H1 (cell line): ENCODE data around the gene AP4B1. TPM values are rescaled to one million over a fixed set of nuclear protein-coding genes. Genes with fewer than 3 reads are reported as not detected.
A peak's percentile ranks its signal among the peaks of the same experiment; 100 is the strongest.

Experiments used
- CTCF ChIA-PET: fragments of 300-600 bp; sonication (Branson Sonifier 250); formaldehyde crosslinking; loops from one replicate; lab custom pipeline; 2021; ENCODE audit not compliant: partially characterized antibody; lab: Charles Lee
- POLR2A ChIA-PET: fragments of 300-600 bp; sonication (Branson Sonifier 250); formaldehyde crosslinking; loops from one replicate; lab custom pipeline; 2021; ENCODE audit warnings: inconsistent platforms; ENCODE audit not compliant: partially characterized antibody; lab: Charles Lee
- DNase-seq, 2 experiments: peaks; one replicate each; pipeline versions ENCODE4 v3.0.0 to v3.0.0-alpha.2; 2010 to 2022; ENCODE audit warnings: low spot score in 2 of 2, low read depth in 1 of 2, mixed read lengths in 1 of 2
- FAIRE-seq: peaks from 2 replicates; lab custom pipeline; 2011; peaks lifted over from hg19 to GRCh38; lab: Jason Lieb, UNC
- H2AFZ ChIP-seq: 2 replicates; pipeline ENCODE4 v1.8.1; 2012; ENCODE audit warnings: low read length, inconsistent platforms
- H2AK5ac ChIP-seq: 2 replicates; pipeline ENCODE4 v1.6.1; 2013; ENCODE audit warnings: low read depth, low read length
- H2BK120ac ChIP-seq: replicated peaks from 2 replicates; pipeline ENCODE3; 2013; ENCODE audit warnings: low read depth, low read length, inconsistent platforms
- H2BK12ac ChIP-seq: 2 replicates; pipeline ENCODE4 v1.6.1; 2013; ENCODE audit warnings: low read depth, low read length
- H2BK15ac ChIP-seq: 2 replicates; pipeline ENCODE4 v1.6.1; 2013; ENCODE audit warnings: low read length
- H2BK20ac ChIP-seq: 2 replicates; pipeline ENCODE4 v1.6.1; 2013; ENCODE audit warnings: low read length
- H2BK5ac ChIP-seq: 2 replicates; pipeline ENCODE4 v1.6.1; 2013; ENCODE audit warnings: low read depth, low read length
- H3K14ac ChIP-seq: 2 replicates; pipeline ENCODE4 v1.6.1; 2013; ENCODE audit warnings: inconsistent platforms; ENCODE audit not compliant: insufficient read length
- H3K18ac ChIP-seq: 2 replicates; pipeline ENCODE4 v1.6.1; 2013; ENCODE audit warnings: low read length; ENCODE audit errors: extremely low read depth
- H3K23ac ChIP-seq: 2 replicates; pipeline ENCODE4 v1.6.1; 2013; ENCODE audit warnings: inconsistent platforms; ENCODE audit not compliant: insufficient read length
- H3K23me2 ChIP-seq: 2 replicates; pipeline ENCODE4 v1.6.1; 2013; ENCODE audit warnings: low read depth, low read length
- H3K27ac ChIP-seq: 2 replicates; pipeline ENCODE4 v1.6.1; 2011; ENCODE audit warnings: low read depth, low read length, inconsistent platforms
- H3K27me3 ChIP-seq, 4 experiments: replicated peaks in 1 of 4; 1 replicate in 1 of 4; 2 replicates in 3 of 4; pipeline versions ENCODE4 v1.6.1 to v1.8.1; 2011 to 2013; ENCODE audit warnings: low read length in 3 of 4, mild to moderate bottlenecking in 3 of 4, inconsistent platforms in 2 of 4, mixed read lengths in 2 of 4, moderate library complexity in 1 of 4; ENCODE audit not compliant: control insufficient read depth in 3 of 4, insufficient read depth in 3 of 4; ENCODE audit errors: extremely low read depth in 1 of 4
- H3K36me3 ChIP-seq, 4 experiments: 2 replicates each; pipeline versions ENCODE4 v1.6.1 to v1.8.1; 2011 to 2013; ENCODE audit warnings: mild to moderate bottlenecking in 4 of 4, low read length in 3 of 4, moderate library complexity in 2 of 4, control low read depth in 1 of 4, inconsistent platforms in 1 of 4; ENCODE audit not compliant: insufficient read depth in 4 of 4, control insufficient read depth in 2 of 4
- H3K4ac ChIP-seq: replicated peaks from 2 replicates; pipeline ENCODE3; 2013; ENCODE audit warnings: low read length, low read depth, mixed read lengths, inconsistent platforms; ENCODE audit not compliant: insufficient read length
- H3K4me1 ChIP-seq, 4 experiments: replicated peaks in 1 of 4; 1 replicate in 1 of 4; 2 replicates in 3 of 4; pipeline versions ENCODE4 v1.6.1 to v1.8.1; 2011 to 2013; ENCODE audit warnings: low read length in 3 of 4, inconsistent platforms in 2 of 4, mixed read lengths in 1 of 4; ENCODE audit not compliant: insufficient read depth in 4 of 4, control insufficient read depth in 3 of 4
- H3K4me2 ChIP-seq, 2 experiments: 2 replicates each; pipeline versions ENCODE4 v1.6.1 to v1.8.1; 2011 to 2013; ENCODE audit warnings: low read depth in 2 of 2, low read length in 2 of 2, control low read depth in 1 of 2, inconsistent platforms in 1 of 2, mild to moderate bottlenecking in 1 of 2; ENCODE audit not compliant: insufficient read depth in 1 of 2
- H3K4me3 ChIP-seq, 4 experiments: fragments of 200-600, 300-600 bp in 1 of 4; sonication (generic), shearing (Covaris generic), sonication (Bioruptor Twin) in 1 of 4; 2 replicates each; pipeline versions ENCODE4 v1.5.1 to v1.8.1; 2011 to 2016; ENCODE audit warnings: low read length in 4 of 4, low read depth in 3 of 4, control low read depth in 2 of 4, inconsistent platforms in 2 of 4, mild to moderate bottlenecking in 2 of 4, mixed read lengths in 1 of 4, moderate library complexity in 1 of 4; ENCODE audit not compliant: insufficient read depth in 2 of 4; ENCODE audit errors: extremely low read depth in 1 of 4
- H3K56ac ChIP-seq: replicated peaks from 2 replicates; pipeline ENCODE3; 2013; ENCODE audit warnings: low read depth, mild to moderate bottlenecking, mixed read lengths, low read length, inconsistent platforms; ENCODE audit not compliant: insufficient read length
- H3K79me1 ChIP-seq: 2 replicates; pipeline ENCODE4 v1.6.1; 2013; ENCODE audit warnings: low read depth, low read length, control low read depth
- H3K79me2 ChIP-seq, 2 experiments: 2 replicates each; pipeline versions ENCODE4 v1.6.1 to v1.8.1; 2012 to 2013; ENCODE audit warnings: low read length in 2 of 2, mild to moderate bottlenecking in 2 of 2, inconsistent platforms in 1 of 2; ENCODE audit not compliant: insufficient read depth in 2 of 2, control insufficient read depth in 1 of 2
- H3K9ac ChIP-seq, 4 experiments: replicated peaks in 1 of 4; 1 replicate in 1 of 4; 2 replicates in 3 of 4; pipeline versions ENCODE4 v1.6.1 to v1.8.1; 2011 to 2013; ENCODE audit warnings: low read depth in 3 of 4, low read length in 3 of 4, control low read depth in 2 of 4, mild to moderate bottlenecking in 2 of 4, moderate library complexity in 2 of 4, inconsistent platforms in 1 of 4; ENCODE audit errors: extremely low read depth in 1 of 4
- H3K9me3 ChIP-seq, 2 experiments: 2 replicates each; pipeline versions ENCODE4 v1.6.1 to v1.8.1; 2012 to 2013; ENCODE audit warnings: mild to moderate bottlenecking in 2 of 2, moderate library complexity in 2 of 2, control low read depth in 1 of 2, inconsistent platforms in 1 of 2, low read depth in 1 of 2, low read length in 1 of 2, mixed read lengths in 1 of 2; ENCODE audit not compliant: insufficient read depth in 2 of 2
- H4K20me1 ChIP-seq, 2 experiments: replicated peaks in 1 of 2; 2 replicates each; pipeline versions ENCODE3 to v1.8.1; 2011 to 2013; ENCODE audit warnings: inconsistent platforms in 2 of 2, low read length in 2 of 2, mild to moderate bottlenecking in 1 of 2; ENCODE audit not compliant: insufficient read depth in 2 of 2, control insufficient read depth in 1 of 2
- H4K5ac ChIP-seq: 2 replicates; pipeline ENCODE4 v1.6.1; 2013; ENCODE audit warnings: low read length, low read depth, mixed read lengths, inconsistent platforms; ENCODE audit not compliant: insufficient read length
- H4K8ac ChIP-seq: 2 replicates; pipeline ENCODE4 v1.8.0; 2013; ENCODE audit warnings: mild to moderate bottlenecking, moderate library complexity, low read length, inconsistent platforms; ENCODE audit not compliant: insufficient read depth; ENCODE audit errors: extremely low read depth
- H4K91ac ChIP-seq: replicated peaks from 2 replicates; pipeline ENCODE3; 2013; ENCODE audit warnings: low read length, mixed read lengths, inconsistent platforms; ENCODE audit not compliant: insufficient read length
- EGR1 ChIP-seq: IDR thresholded peaks from 2 replicates; pipeline ENCODE4 v1.6.1; 2011; ENCODE audit warnings: low read depth, low read length, borderline replicate concordance
- EZH2 ChIP-seq: fragments of 200-600 bp; sonication (generic); IDR thresholded peaks from 2 replicates; pipeline ENCODE4 v1.7.1; 2012; ENCODE audit warnings: low read depth, mild to moderate bottlenecking, moderate library complexity, low read length, inconsistent platforms; ENCODE audit not compliant: severe bottlenecking
- JUND ChIP-seq: IDR thresholded peaks from 2 replicates; pipeline ENCODE4 v1.6.1; 2011; ENCODE audit warnings: mild to moderate bottlenecking, improper control_type of control experiment, low read length
- MAFK ChIP-seq: IDR thresholded peaks from 2 replicates; pipeline ENCODE4 v1.6.1; 2012; ENCODE audit warnings: low read depth, mild to moderate bottlenecking, improper control_type of control experiment, low read length
- POLR2AphosphoS5 ChIP-seq: IDR thresholded peaks from 2 replicates; pipeline ENCODE4 v1.6.1; 2011; ENCODE audit warnings: low read depth, low read length
- SIN3A ChIP-seq, 2 experiments: IDR thresholded peaks in 1 of 2; conservative IDR thresholded peaks in 1 of 2; 2 replicates each; pipeline ENCODE4 v1.6.1; 2011 to 2012; ENCODE audit warnings: low read length in 2 of 2, improper control_type of control experiment in 1 of 2, low read depth in 1 of 2, mild to moderate bottlenecking in 1 of 2
- TAF7 ChIP-seq: optimal IDR thresholded peaks from 2 replicates; pipeline ENCODE3; 2011; ENCODE audit warnings: low read depth, mild to moderate bottlenecking, inconsistent platforms, low read length, moderate library complexity, borderline replicate concordance
- WGBS, 2 experiments: shearing (Covaris generic) in 1 of 2; methylation state at CpG; one replicate each; pipeline versions ENCODE4 v1.1.6 to v1.1.7; 2013 to 2015; ENCODE audit warnings: low lambda C conversion rate in 2 of 2, mixed read lengths in 2 of 2, inconsistent platforms in 1 of 2, low coverage in 1 of 2, missing lambda C conversion rate in 1 of 2; ENCODE audit not compliant: insufficient replicate concordance in 2 of 2, insufficient coverage in 1 of 2, insufficient read length in 1 of 2; ENCODE audit errors: extremely low coverage in 1 of 2, missing lambda C conversion rate in 1 of 2; 5-methylcytosine and 5-hydroxymethylcytosine counted together
- long read RNA-seq, 2 experiments: library from RNA in 1 of 2; library from capped mRNA in 1 of 2; stranded (forward); transcript quantifications; one replicate each; pipeline ENCODE4 v2.0.0, GENCODE V29; 2021; ENCODE audit warnings: inconsistent platforms in 1 of 2
- polyA minus RNA-seq, 3 experiments: library from RNA; depleted of rRNA, polyadenylated mRNA; stranded (reverse); fragments of >200 nt; gene quantifications; 1 replicate in 2 of 3; 2 replicates in 1 of 3; pipeline ENCODE4 v1.2.3, GENCODE V29; 2011
- polyA plus RNA-seq, 7 experiments: library from polyadenylated mRNA; depleted of rRNA in 3 of 7; stranded (reverse) in 5 of 7; unstranded in 2 of 7; fragments of >200 nt in 5 of 7; fragments of 200-250 nt in 2 of 7; gene quantifications; 1 replicate in 5 of 7; 2 replicates in 1 of 7; 4 replicates in 1 of 7; pipeline versions ENCODE4 v1.2.1 to v1.2.3, GENCODE V29; 2011 to 2013; ENCODE audit warnings: missing spikeins in 2 of 7, mixed read lengths in 2 of 7
- total RNA-seq: library from RNA; stranded (reverse); fragmentation: NEBNext Ultra II Directional; extraction: Animal tissue kit (Norgen Biotek cat#: 25700); gene quantifications from 2 replicates; pipeline ENCODE4 v1.2.1, GENCODE V29; 2021

The AP4B1 gene
- 8.9 and 11.7 TPM in 2 replicates for total RNA-seq
- polyA plus RNA-seq (2011; rRNA removed) = 7.5 and 9.0 TPM in 2 replicates
- 13.3 TPM for polyA plus RNA-seq (2011; cell fraction: cytosol; rRNA removed)
- polyA plus RNA-seq (2011; cell fraction: nucleus; rRNA removed) = 11.7 TPM
- polyA plus RNA-seq (2012, experiment 1 of 2) = 11.6 to 14.0 TPM (median 11.8 TPM) in 4 replicates
- 2.1 TPM for polyA plus RNA-seq (2012, experiment 2 of 2)
- 7.6 TPM for polyA plus RNA-seq (2013, experiment 1 of 2)
- polyA plus RNA-seq (2013, experiment 2 of 2) = 6.7 TPM
- polyA minus RNA-seq (2011; rRNA and poly(A)+ RNA removed) = 7.9 and 10.9 TPM in 2 replicates
- 6.4 TPM for polyA minus RNA-seq (2011; cell fraction: cytosol; rRNA and poly(A)+ RNA removed)
- polyA minus RNA-seq (2011; cell fraction: nucleus; rRNA and poly(A)+ RNA removed) = 6.9 TPM
- long read RNA-seq, experiment 1, partial matches to known transcripts = 1 of 3 reads
- long read RNA-seq, experiment 1, other reads (novel, unspliced or antisense) = 1 of 3 reads
- long read RNA-seq, experiment 2, transcript AP4B1-204 (10 exons, 2,818 nt) = major isoform, 5 of 14 reads
- long read RNA-seq, experiment 2, partial matches to known transcripts = 1 of 14 reads
- long read RNA-seq, experiment 2, other reads (novel, unspliced or antisense) = 8 of 14 reads

DNA sequence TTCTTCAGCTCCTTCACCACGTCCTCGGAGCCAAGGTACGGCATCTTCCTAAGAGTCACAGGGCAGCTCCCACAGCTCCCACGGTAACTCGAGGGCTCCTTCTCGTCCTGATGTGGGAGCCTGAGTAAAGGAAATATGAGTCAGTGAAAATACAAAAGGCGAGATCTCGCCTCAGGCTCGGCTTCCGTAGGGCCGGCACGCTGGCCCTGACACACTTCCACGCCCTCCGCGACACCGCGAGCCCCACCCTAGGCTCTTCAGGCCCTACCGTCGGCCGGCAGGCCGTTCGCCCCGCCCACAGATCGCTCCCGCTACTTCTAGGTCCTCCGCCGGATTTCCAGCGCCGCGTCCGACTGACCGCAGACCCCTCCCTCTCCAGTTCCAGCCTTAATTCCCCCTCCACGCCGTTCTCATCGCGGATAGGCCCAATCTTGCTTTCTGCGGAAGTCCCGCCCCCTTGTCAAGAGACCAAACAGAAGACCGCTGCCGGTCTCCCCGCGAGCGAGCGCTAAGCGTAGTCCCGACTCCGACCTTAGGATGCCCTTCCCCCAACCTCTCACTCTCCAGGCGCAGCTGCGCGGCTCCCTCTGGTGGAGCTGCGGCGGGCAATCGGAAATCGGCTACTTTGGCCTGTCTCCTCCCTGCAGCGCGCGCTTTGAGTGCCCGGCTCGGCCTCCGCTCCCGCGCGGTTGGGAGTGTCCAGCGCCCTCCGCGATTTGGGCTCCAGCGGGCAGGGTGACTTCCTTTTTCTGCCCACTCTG is at the start of gene AP4B1, which contains the start of gene DCLRE1B:
TSS of gene AP4B1 (minus strand) at position 126 of the 761 bp plus-strand sequence. CDS start at position 44, 82 bp downstream.
TSS of gene DCLRE1B (plus strand) at position 653 of the 761 bp plus-strand sequence. CDS start 261 bp downstream, outside the sequence.
- peak within 1 kb of the TSS in 3 of 4 experiments; percentile 65 to 72 (median 70); a peak in 6 of 7 replicates for H3K9ac ChIP-seq
- peak within 1 kb of the TSS; percentile 63; the same call in 1 of the 2 replicates for H4K8ac ChIP-seq
- H3K56ac ChIP-seq = peak within 1 kb of the TSS; percentile 36
- H2BK20ac ChIP-seq = peak within 1 kb of the TSS; percentile 23; the same call in 1 of the 2 replicates
- H3K4me2 ChIP-seq = peak within 1 kb of the TSS; percentile 94 to 99
- H3K18ac ChIP-seq = peak within 1 kb of the TSS; percentile 93; the same call in 1 of the 2 replicates
- peak within 1 kb of the TSS; percentile 79 for H4K5ac ChIP-seq
- H2AFZ ChIP-seq = peak within 1 kb of the TSS; percentile 96
- peak within 1 kb of the TSS; percentile 73 to 99 (median 92) for H3K4me3 ChIP-seq
- no peak within 1 kb of the TSS for H3K14ac ChIP-seq
- FAIRE-seq (no peak), DNase-seq (peak; percentile 94 to 99)
- peak within 1 kb of the TSS; percentile 40; the same call in 1 of the 2 replicates for H3K27ac ChIP-seq
- no peak within 1 kb of the TSS for H3K23ac ChIP-seq
- H3K36me3 ChIP-seq = peaks cover 0 to 20% (median 6%) of the 10 kb centered on the region in 4 experiments; a peak in 6 of 8 replicates
- ChIA-PET CTCF (interaction anchor here (0.7 to 3.7 kb wide), 7 partner anchors 11 to 515 kb away, joined by 3 to 20 read pairs (median 4); partner anchors contain the start of genes HIPK1, MAGI3 and PHTF1), POLR2A (interaction anchor here (0.9 to 3.8 kb wide), 12 partner anchors 9 to 146 kb away, joined by 3 to 66 read pairs (median 4); partner anchors contain the start of genes HIPK1, PHTF1 and RSBN1)
- no peak within 1 kb of the TSS for H2AK5ac ChIP-seq
- peak within 1 kb of the TSS; percentile 84 for H2BK5ac ChIP-seq
- 1% methylated on average over 52 of the region's 67 CpGs; no CpG with 5 or more reads in 1 of the 2 experiments for WGBS, 2 experiments
- H4K20me1 ChIP-seq = no peaks in the 10 kb centered on the region
- peak within 1 kb of the TSS; percentile 83 for H2BK12ac ChIP-seq
- H4K91ac ChIP-seq = peak within 1 kb of the TSS; percentile 69
- no peak within 1 kb of the TSS for H2BK120ac ChIP-seq
- no peak within 1 kb of the TSS; the same call in 1 of the 2 replicates for H2BK15ac ChIP-seq
- H3K9me3 ChIP-seq = no peaks in the 10 kb centered on the region
- H3K4me1 ChIP-seq = peaks cover 0 to 3% (median under 1%) of the 10 kb centered on the region in 4 experiments; a peak in 5 of 7 replicates
- H3K4ac ChIP-seq = peak within 1 kb of the TSS; percentile 28
- 0 out of 2 replicates have a peak, but pooled peaks cover 2% of the 10 kb centered on the region for H3K79me1 ChIP-seq
- peaks cover 0 to 2% of the 10 kb centered on the region in 2 experiments; a peak in 1 of 4 replicates for H3K79me2 ChIP-seq
- H3K23me2 ChIP-seq = peaks cover 7% of the 10 kb centered on the region
- H3K27me3 ChIP-seq = no peaks in the 10 kb centered on the region
- TF ChIP-seq MAFK (no peak), TAF7 (peak; percentile 54), POLR2AphosphoS5 (peak; percentile 34; the same call in 1 of the 2 replicates), SIN3A (conservative IDR thresholded peaks at IDR 0.05 in 1 of 2, IDR thresholded peaks at IDR 0.05 in 1 of 2; ENCODE audit: low read depth in 1 of 2, low read length in 2 of 2) (peak; percentile 69 to 94; a peak in 2 of 4 replicates), EZH2 (no peak), EGR1 (peak; percentile 71), JUND (peak; percentile 47; the same call in 1 of the 2 replicates)
